Stimulated activated naive CD8-positive, alpha-beta T cell treated with anti-CD3 and anti-CD28 coated beads, Interleukin-15, amount 100 ng/mL, for 72 hours (primary cell): Measurements from ENCODE around the gene EDIL3.
"Not testable (repeated sequence)": the region's sequence is repeated elsewhere in the genome, so short reads cannot be mapped to it uniquely, and the experiment has no call there.

Source experiments
- ATAC-seq: fragments of 150-1000 bp; cut with Tn5 transposase; 2 replicates; pipeline ENCODE4 v1.10.0; 2021; ENCODE audit warnings: mild to moderate bottlenecking, moderate library complexity
- DNase-seq, 2 donors: peaks; one replicate each; pipeline ENCODE4 v3.0.0; 2021 to 2022
- H3K27ac Mint-ChIP-seq, 2 donors: one replicate each; pipeline ENCODE4 v1.8.0; 2022; ENCODE audit warnings: mild to moderate bottlenecking in 2 of 2, mixed read lengths in 2 of 2, moderate library complexity in 2 of 2
- H3K27me3 Mint-ChIP-seq: one replicate; pipeline ENCODE4 v1.8.0; 2022; ENCODE audit warnings: mixed read lengths
- H3K4me1 Mint-ChIP-seq: one replicate; pipeline ENCODE4 v1.8.0; 2022; ENCODE audit warnings: mild to moderate bottlenecking, mixed read lengths
- H3K4me3 Mint-ChIP-seq, 2 donors: one replicate each; pipeline ENCODE4 v1.8.0; 2022; ENCODE audit warnings: mild to moderate bottlenecking in 2 of 2, mixed read lengths in 2 of 2, moderate library complexity in 1 of 2
- H3K9me3 Mint-ChIP-seq, 2 donors: one replicate each; pipeline ENCODE4 v1.8.0; 2022; ENCODE audit warnings: mixed read lengths in 2 of 2

The EDIL3 gene

GRCh38 chr5:84227236-84227635 is 157.4 kb downstream of the EDIL3 start:
- no peaks in the 10 kb centered on the region for H3K4me1 Mint-ChIP-seq
- H3K27me3 Mint-ChIP-seq, result no peaks in the 10 kb centered on the region
- H3K4me3 Mint-ChIP-seq, result no peak overlapping the region
- DNase-seq, result no peak
- no peak for ATAC-seq
- no peak overlapping the region for H3K27ac Mint-ChIP-seq
- no peaks in the 10 kb centered on the region for H3K9me3 Mint-ChIP-seq

GRCh38 chr5:84218546-84218945 is 166.1 kb downstream of the EDIL3 start:
- H3K27ac Mint-ChIP-seq, result no peak overlapping the region
- H3K27me3 Mint-ChIP-seq, result no peaks in the 10 kb centered on the region
- ATAC-seq (peak; percentile 20), DNase-seq (no peak)
- no peaks in the 10 kb centered on the region for H3K4me1 Mint-ChIP-seq
- H3K9me3 Mint-ChIP-seq, result peaks cover 6 to 9% of the 10 kb centered on the region in 2 donors
- H3K4me3 Mint-ChIP-seq, result no peak overlapping the region

GRCh38 chr5:84215521-84215920 is 169.2 kb downstream of the EDIL3 start:
- no peaks in the 10 kb centered on the region for H3K27me3 Mint-ChIP-seq
- no peak for ATAC-seq
- DNase-seq, result no peak
- H3K27ac Mint-ChIP-seq, result no peak overlapping the region
- H3K4me3 Mint-ChIP-seq, result no peak overlapping the region
- no peaks in the 10 kb centered on the region for H3K4me1 Mint-ChIP-seq
- H3K9me3 Mint-ChIP-seq, result peaks cover 6 to 15% of the 10 kb centered on the region in 2 donors

GRCh38 chr5:84213861-84214260 is 170.8 kb downstream of the EDIL3 start:
- ATAC-seq (no peak), DNase-seq (no peak)
- Mint-ChIP-seq H3K4me1 (no peaks in the 10 kb centered on the region), H3K4me3 (no peak overlapping the region), H3K27me3 (no peaks in the 10 kb centered on the region), H3K9me3 (peaks cover 6% of the 10 kb centered on the region in 2 donors), H3K27ac (no peak overlapping the region)

- H3K27me3 Mint-ChIP-seq, result no peaks in the 10 kb centered on the region
- ATAC-seq, result no peak
- H3K4me1 Mint-ChIP-seq, result no peaks in the 10 kb centered on the region
- peaks cover 5 to 6% of the 10 kb centered on the region in 2 donors for H3K9me3 Mint-ChIP-seq
- H3K27ac Mint-ChIP-seq, result no peak overlapping the region
- H3K4me3 Mint-ChIP-seq, result no peak overlapping the region
- DNase-seq, result no peak
These were observed 171.5 kb downstream of the EDIL3 start for GRCh38 chr5:84213212-84213611.

- H3K27ac Mint-ChIP-seq, result no peak overlapping the region
- DNase-seq, result no peak
- ATAC-seq, result no peak
These were observed 179.9 kb downstream of the EDIL3 start for GRCh38 chr5:84204772-84205171.

GRCh38 chr5:84202136-84202535 is 182.5 kb downstream of the EDIL3 start:
- DNase-seq (no peak), ATAC-seq (no peak)
- Mint-ChIP-seq H3K4me1 (no peaks in the 10 kb centered on the region), H3K27ac (no peak overlapping the region), H3K4me3 (no peak overlapping the region), H3K27me3 (no peaks in the 10 kb centered on the region), H3K9me3 (peaks cover 0 to 6% of the 10 kb centered on the region in 2 donors)

More at GRCh38 chr5:84204772-84205171, 179.9 kb downstream of the EDIL3 start:
- Mint-ChIP-seq H3K9me3 (no peaks in the 10 kb centered on the region), H3K4me1 (no peaks in the 10 kb centered on the region), H3K27me3 (no peaks in the 10 kb centered on the region), H3K4me3 (no peak overlapping the region)

GRCh38 chr5:84197538-84197937 is 187.1 kb downstream of the EDIL3 start:
- no peak for DNase-seq
- no peak for ATAC-seq
- Mint-ChIP-seq H3K27me3 (no peaks in the 10 kb centered on the region), H3K27ac (no peak overlapping the region), H3K4me3 (no peak overlapping the region), H3K9me3 (peaks cover 0 to 6% of the 10 kb centered on the region in 2 donors), H3K4me1 (no peaks in the 10 kb centered on the region)

GRCh38 chr5:84191281-84191680 is 193.4 kb downstream of the EDIL3 start:
- DNase-seq (no peak), ATAC-seq (no peak)
- no peak overlapping the region for H3K27ac Mint-ChIP-seq
- no peaks in the 10 kb centered on the region for H3K9me3 Mint-ChIP-seq
- H3K4me1 Mint-ChIP-seq, result no peaks in the 10 kb centered on the region
- no peaks in the 10 kb centered on the region for H3K27me3 Mint-ChIP-seq
- H3K4me3 Mint-ChIP-seq, result no peak overlapping the region

- ATAC-seq (no peak), DNase-seq (no peak)
- Mint-ChIP-seq H3K4me1 (no peaks in the 10 kb centered on the region), H3K4me3 (no peak overlapping the region), H3K9me3 (no peaks in the 10 kb centered on the region), H3K27me3 (no peaks in the 10 kb centered on the region), H3K27ac (no peak overlapping the region)
These were observed 199.8 kb downstream of the EDIL3 start for GRCh38 chr5:84184857-84185256.

GRCh38 chr5:84181093-84181492 is 203.6 kb downstream of the EDIL3 start:
- Mint-ChIP-seq H3K27me3 (no peaks in the 10 kb centered on the region), H3K4me3 (no peak overlapping the region), H3K9me3 (peaks cover 0 to 6% of the 10 kb centered on the region in 2 donors), H3K4me1 (no peaks in the 10 kb centered on the region), H3K27ac (no peak overlapping the region)
- no peak for ATAC-seq
- DNase-seq, result no peak

GRCh38 chr5:84168841-84169240 is 215.8 kb downstream of the EDIL3 start:
- H3K27me3 Mint-ChIP-seq, result no peaks in the 10 kb centered on the region
- H3K4me1 Mint-ChIP-seq, result no peaks in the 10 kb centered on the region
- H3K9me3 Mint-ChIP-seq, result no peaks in the 10 kb centered on the region
- ATAC-seq (no peak), DNase-seq (no peak)
- no peak overlapping the region for H3K4me3 Mint-ChIP-seq
- no peak overlapping the region for H3K27ac Mint-ChIP-seq

GRCh38 chr5:84163671-84164070 is 221.0 kb downstream of the EDIL3 start:
- H3K9me3 Mint-ChIP-seq, result peaks cover 4 to 7% of the 10 kb centered on the region in 2 donors
- no peak overlapping the region for H3K4me3 Mint-ChIP-seq
- no peak for ATAC-seq
- no peak for DNase-seq
- no peaks in the 10 kb centered on the region for H3K4me1 Mint-ChIP-seq
- H3K27ac Mint-ChIP-seq, result no peak overlapping the region
- H3K27me3 Mint-ChIP-seq, result no peaks in the 10 kb centered on the region

GRCh38 chr5:84162695-84163094 is 222.0 kb downstream of the EDIL3 start:
- DNase-seq (no peak), ATAC-seq (no peak)
- H3K4me1 Mint-ChIP-seq, result no peaks in the 10 kb centered on the region
- peaks cover 4 to 7% of the 10 kb centered on the region in 2 donors for H3K9me3 Mint-ChIP-seq
- no peaks in the 10 kb centered on the region for H3K27me3 Mint-ChIP-seq
- H3K4me3 Mint-ChIP-seq, result no peak overlapping the region
- no peak overlapping the region for H3K27ac Mint-ChIP-seq

- not testable (repeated sequence) for H3K9me3 Mint-ChIP-seq, ATAC-seq, H3K27ac Mint-ChIP-seq, DNase-seq, H3K4me1 Mint-ChIP-seq, H3K4me3 Mint-ChIP-seq, H3K27me3 Mint-ChIP-seq
These were observed 224.0 kb downstream of the EDIL3 start for GRCh38 chr5:84160650-84161049.

- Mint-ChIP-seq H3K27me3 (no peaks in the 10 kb centered on the region), H3K4me1 (no peaks in the 10 kb centered on the region), H3K4me3 (no peak overlapping the region), H3K9me3 (no peaks in the 10 kb centered on the region), H3K27ac (no peak overlapping the region)
- ATAC-seq (no peak), DNase-seq (no peak)
These were observed 235.6 kb downstream of the EDIL3 start for GRCh38 chr5:84149094-84149493.

- no peak for ATAC-seq
- Mint-ChIP-seq H3K4me3 (no peak overlapping the region), H3K27ac (no peak overlapping the region), H3K4me1 (no peaks in the 10 kb centered on the region), H3K9me3 (no peaks in the 10 kb centered on the region), H3K27me3 (no peaks in the 10 kb centered on the region)
- DNase-seq, result no peak
These were observed 236.0 kb downstream of the EDIL3 start for GRCh38 chr5:84148651-84149050.
